AG10803 (cell line): ENCODE results near the gene NCBP2L.

ENCODE experiments used
- DNase-seq: peaks from one replicate; pipeline ENCODE4 v3.0.0; 2010; ENCODE audit warnings: low read depth
- H3K4me3 ChIP-seq: 2 replicates; pipeline ENCODE4 v1.5.1; 2011; ENCODE audit warnings: mild to moderate bottlenecking, low read length, control low read depth
- CTCF ChIP-seq: conservative IDR thresholded peaks from 2 replicates; pipeline ENCODE4 v1.5.1; 2011; ENCODE audit warnings: mild to moderate bottlenecking, low read length, control low read depth, inconsistent platforms

NCBP2L gene

GRCh38 chrX:107752043-107752442, 25.5 kb upstream of the NCBP2L start:
- TF ChIP-seq CTCF = no peak
- DNase-seq = no peak
- no peak overlapping the region for H3K4me3 ChIP-seq

- TF ChIP-seq CTCF = no peak
- no peak overlapping the region for H3K4me3 ChIP-seq
- DNase-seq = no peak
These were observed 24.8 kb upstream of the NCBP2L start for GRCh38 chrX:107752714-107753113.

- no peak for TF ChIP-seq CTCF
- H3K4me3 ChIP-seq = no peak overlapping the region
- no peak for DNase-seq
These were observed 24.3 kb upstream of the NCBP2L start for GRCh38 chrX:107753187-107753586.

- no peak overlapping the region for H3K4me3 ChIP-seq
- TF ChIP-seq CTCF = no peak
- no peak for DNase-seq
These were observed 21.8 kb upstream of the NCBP2L start for GRCh38 chrX:107755721-107756120.

- no peak for TF ChIP-seq CTCF
- no peak overlapping the region for H3K4me3 ChIP-seq
- DNase-seq = no peak
These were observed 19.2 kb upstream of the NCBP2L start for GRCh38 chrX:107758231-107758766.

GRCh38 chrX:107760304-107761077, 17.0 kb upstream of the NCBP2L start:
- no peak for DNase-seq
- TF ChIP-seq CTCF = no peak
- H3K4me3 ChIP-seq = no peak overlapping the region

- TF ChIP-seq CTCF = no peak
- DNase-seq = no peak
- no peak overlapping the region for H3K4me3 ChIP-seq
These were observed 13.9 kb upstream of the NCBP2L start for GRCh38 chrX:107763647-107764046.
